Spleen (tissue), 11 donors: ENCODE results near the gene RNF141. TPM values are rescaled to one million over a fixed set of nuclear protein-coding genes. Genes with fewer than 3 reads are reported as not detected.

Experiments
- DNase-seq: peaks from one replicate; pipeline ENCODE4 v3.0.0-alpha.2; 2020
- H3K27ac ChIP-seq, 8 donors: fragments of 200-600 bp; sonication (generic) in 7 of 8; 1 replicate in 4 of 8; 2 replicates in 4 of 8; pipeline versions ENCODE4 v1.5.0 to v1.8.0; 2016 to 2021; ENCODE audit warnings: inconsistent platforms in 4 of 8, mild to moderate bottlenecking in 4 of 8, moderate library complexity in 1 of 8
- H3K27me3 ChIP-seq, 7 donors: fragments of 200-600 bp; sonication (generic) in 6 of 7; replicated peaks in 1 of 7; 1 replicate in 4 of 7; 2 replicates in 3 of 7; pipeline versions ENCODE4 v1.5.0 to v1.8.0; 2016 to 2021; ENCODE audit warnings: inconsistent platforms in 3 of 7, mild to moderate bottlenecking in 1 of 7
- H3K36me3 ChIP-seq, 6 donors: fragments of 200-600 bp; sonication (generic) in 5 of 6; 1 replicate in 4 of 6; 2 replicates in 2 of 6; pipeline versions ENCODE4 v1.5.0 to v1.8.0; 2016 to 2021; ENCODE audit warnings: inconsistent platforms in 2 of 6
- H3K4me1 ChIP-seq, 6 donors: fragments of 200-600 bp; sonication (generic) in 5 of 6; 1 replicate in 3 of 6; 2 replicates in 3 of 6; pipeline versions ENCODE4 v1.5.0 to v1.8.0; 2016 to 2021; ENCODE audit warnings: inconsistent platforms in 3 of 6
- H3K4me3 ChIP-seq, 8 donors: fragments of 200-600 bp; sonication (generic) in 7 of 8; 1 replicate in 4 of 8; 2 replicates in 4 of 8; pipeline versions ENCODE4 v1.5.0 to v1.8.0; 2016 to 2021; ENCODE audit warnings: inconsistent platforms in 4 of 8, mild to moderate bottlenecking in 4 of 8, moderate library complexity in 2 of 8
- H3K9me3 ChIP-seq, 8 donors: fragments of 200-600 bp; sonication (generic) in 7 of 8; 1 replicate in 4 of 8; 2 replicates in 4 of 8; pipeline versions ENCODE4 v1.5.0 to v1.8.0; 2016 to 2021; ENCODE audit warnings: inconsistent platforms in 4 of 8
- POLR2A ChIP-seq, 3 donors: fragments of 450-650 bp; IDR thresholded peaks; one replicate each; pipeline ENCODE4 v1.5.1; 2017; ENCODE audit warnings: antibody characterized with exemption in 3 of 3, mild to moderate bottlenecking in 1 of 3
- POLR2AphosphoS5 ChIP-seq, 3 donors: sonication (generic); formaldehyde crosslinking; IDR thresholded peaks; one replicate each; pipeline ENCODE4 v1.5.1; 2017; ENCODE audit warnings: antibody characterized with exemption in 3 of 3
- WGBS, 5 donors: extraction: QIAGEN DNeasy Blood & Tissue Kit in 3 of 5; methylation state at CpG; one replicate each; pipeline versions ENCODE4 v1.1.5 to v1.1.7; 2013 to 2018; 5-methylcytosine and 5-hydroxymethylcytosine counted together
- intact Hi-C: fragments of 100-400 bp; cut with DNase I; formaldehyde crosslinking; loops from one replicate; pipeline ENCODE4 v1.15.0; 2023; ENCODE audit warnings: low total_unique reads
- polyA plus RNA-seq, 3 donors: library from polyadenylated mRNA; stranded (reverse); fragments of 200-250 nt; gene quantifications; one replicate each; pipeline ENCODE4 v1.2.1, GENCODE V29; 2013
- total RNA-seq, 7 donors: library from RNA; depleted of rRNA in 3 of 7; stranded (reverse); fragments of >200 nt in 3 of 7; fragmentation: NEBNext Ultra II Directional in 4 of 7; extraction: Animal tissue kit (Norgen Biotek cat#: 25700) in 4 of 7; gene quantifications; one replicate each; pipeline versions ENCODE4 v1.1.0 to v1.2.1, GENCODE V29; 2016 to 2021
- TF ChIP-seq, protein P1 (sequence below), 11 experiments: fragments of 200-600 bp in 7 of 11; fragments of 450-650 bp in 4 of 11; sonication (generic) in 4 of 11; IDR thresholded peaks in 8 of 11; conservative IDR thresholded peaks in 3 of 11; 1 replicate in 7 of 11; 2 replicates in 4 of 11; pipeline versions ENCODE4 v1.4.0 to v1.8.0; 2016 to 2021; ENCODE audit warnings: antibody characterized with exemption in 11 of 11, inconsistent platforms in 4 of 11, mild to moderate bottlenecking in 1 of 11
- donor health status: healthy with polysubstance abuse.
- donor health status: DM: no; HTN: no; CAD: no; lungs with moderate emphysema.
- donor health status: DM: no; HTN: no; CAD: no.
- donor health status: Bipolar disorder and iron deficiency.
- donor health status: healthy.
- donor health status: DM: no; HTN: no; CAD: no.
- donor health status: DM: yes; HTN: yes; CAD: no.

RNF141 gene
- total and polyA plus RNA-seq, 10 donors, result 13.3 to 86.2 (median 48.8) TPM

- peaks cover 0 to 44% (median 2%) of the 10 kb centered on the region in 6 donors for H3K36me3 ChIP-seq
- H3K4me3 ChIP-seq, result peak overlapping the region in 5 of 8 donors; percentile 21 to 62 (median 37)
- intact Hi-C loops, result loop anchor here (10.0 kb wide), 1 partner anchor 80 kb away; no protein-coding TSS in a partner anchor
- H3K27ac ChIP-seq, result peak overlapping the region in 6 of 8 donors; percentile 14 to 84 (median 80)
- no peak for TF ChIP-seq POLR2A (IDR thresholded peaks at IDR 0.05)
- TF ChIP-seq, protein P1, sequence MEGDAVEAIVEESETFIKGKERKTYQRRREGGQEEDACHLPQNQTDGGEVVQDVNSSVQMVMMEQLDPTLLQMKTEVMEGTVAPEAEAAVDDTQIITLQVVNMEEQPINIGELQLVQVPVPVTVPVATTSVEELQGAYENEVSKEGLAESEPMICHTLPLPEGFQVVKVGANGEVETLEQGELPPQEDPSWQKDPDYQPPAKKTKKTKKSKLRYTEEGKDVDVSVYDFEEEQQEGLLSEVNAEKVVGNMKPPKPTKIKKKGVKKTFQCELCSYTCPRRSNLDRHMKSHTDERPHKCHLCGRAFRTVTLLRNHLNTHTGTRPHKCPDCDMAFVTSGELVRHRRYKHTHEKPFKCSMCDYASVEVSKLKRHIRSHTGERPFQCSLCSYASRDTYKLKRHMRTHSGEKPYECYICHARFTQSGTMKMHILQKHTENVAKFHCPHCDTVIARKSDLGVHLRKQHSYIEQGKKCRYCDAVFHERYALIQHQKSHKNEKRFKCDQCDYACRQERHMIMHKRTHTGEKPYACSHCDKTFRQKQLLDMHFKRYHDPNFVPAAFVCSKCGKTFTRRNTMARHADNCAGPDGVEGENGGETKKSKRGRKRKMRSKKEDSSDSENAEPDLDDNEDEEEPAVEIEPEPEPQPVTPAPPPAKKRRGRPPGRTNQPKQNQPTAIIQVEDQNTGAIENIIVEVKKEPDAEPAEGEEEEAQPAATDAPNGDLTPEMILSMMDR (IDR thresholded peaks at IDR 0.05 in 8 of 11, conservative IDR thresholded peaks at IDR 0.05 in 3 of 11), result peak in 9 of 11 experiments; percentile 13 to 53 (median 39)
- no peaks in the 10 kb centered on the region for H3K27me3 ChIP-seq
- no peaks in the 10 kb centered on the region for H3K9me3 ChIP-seq
- no peak for DNase-seq
- 46 to 66% (median 58%) methylated on average over 1 of the region's 1 CpG for WGBS, 5 donors
- peaks cover 0 to 58% (median 29%) of the 10 kb centered on the region in 6 donors for H3K4me1 ChIP-seq
These were observed 23.8 kb upstream of the RNF141 start for GRCh38 chr11:10564696-10565318.

DNA sequence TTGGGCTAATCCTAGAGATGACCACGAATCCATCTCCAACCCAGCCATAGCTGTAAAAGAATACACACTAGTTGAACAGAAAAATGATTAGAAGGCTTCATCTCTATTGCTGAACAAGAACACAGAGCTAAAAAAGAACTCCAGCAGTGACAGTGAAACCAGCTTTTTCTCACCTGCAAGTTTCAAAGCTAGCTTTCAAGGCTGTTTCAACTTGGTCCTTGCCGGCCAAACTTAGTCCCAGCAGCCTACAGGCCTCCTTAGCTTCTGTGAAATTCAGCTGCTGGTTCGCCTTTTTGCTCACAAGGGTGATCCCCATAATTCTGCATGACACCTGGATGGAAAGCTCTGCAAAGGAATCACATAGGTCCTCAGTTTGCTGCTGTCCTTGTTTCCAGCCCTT, 23.0 kb upstream of the RNF141 start:
- no peaks in the 10 kb centered on the region for H3K27me3 ChIP-seq

DNA sequence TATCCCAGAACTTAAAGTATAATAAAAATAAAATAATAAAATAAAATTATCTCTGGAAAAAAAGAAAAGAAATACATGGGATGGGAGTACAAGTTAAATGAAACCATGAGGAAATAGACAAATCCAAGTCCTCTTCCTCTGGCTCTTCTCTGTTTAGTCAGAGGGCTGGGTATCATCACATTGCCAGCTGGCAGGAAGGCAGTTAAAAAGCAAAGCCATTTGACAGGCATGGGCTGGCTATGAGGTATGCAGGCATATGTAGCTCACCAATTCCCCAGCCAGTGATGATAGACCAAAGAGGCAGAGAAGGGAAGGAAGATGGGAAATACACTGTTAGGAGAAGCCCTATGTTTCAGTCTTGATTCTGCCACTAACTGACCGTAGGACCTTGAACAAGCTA, 21.0 kb upstream of the RNF141 start:
- no peak for TF ChIP-seq POLR2A (IDR thresholded peaks at IDR 0.05)
- TF ChIP-seq, protein P1 (IDR thresholded peaks at IDR 0.05 in 8 of 11, conservative IDR thresholded peaks at IDR 0.05 in 3 of 11), result no peak
- peak in 1 of 3 donors; percentile 35 for TF ChIP-seq POLR2AphosphoS5 (IDR thresholded peaks at IDR 0.05)
- H3K9me3 ChIP-seq, result no peaks in the 10 kb centered on the region
- DNase-seq, result no peak
- intact Hi-C loops, result loop anchor here (10.0 kb wide), 1 partner anchor 83 kb away; no protein-coding TSS in a partner anchor
- H3K27ac ChIP-seq, result peak overlapping the region in 1 of 8 donors; percentile 29
- peaks cover 0 to 70% (median 7%) of the 10 kb centered on the region in 6 donors for H3K36me3 ChIP-seq
- no peak overlapping the region for H3K4me3 ChIP-seq
- 83 to 100% (median 90%) methylated on average over 1 of the region's 1 CpG for WGBS, 5 donors
- no peaks in the 10 kb centered on the region for H3K27me3 ChIP-seq
- H3K4me1 ChIP-seq, result peaks cover 0 to 46% (median 22%) of the 10 kb centered on the region in 6 donors

More for the DNA sequence above, 23.0 kb upstream of the RNF141 start:
- peak overlapping the region in 1 of 8 donors; percentile 84 for H3K27ac ChIP-seq
- peak overlapping the region in 2 of 8 donors; percentile 45 to 62 for H3K4me3 ChIP-seq
- no peaks in the 10 kb centered on the region for H3K9me3 ChIP-seq
- no peak for DNase-seq
- TF ChIP-seq POLR2AphosphoS5 (IDR thresholded peaks at IDR 0.05) (no peak), POLR2A (IDR thresholded peaks at IDR 0.05) (no peak)
- TF ChIP-seq, protein P1 (IDR thresholded peaks at IDR 0.05 in 8 of 11, conservative IDR thresholded peaks at IDR 0.05 in 3 of 11), result no peak
- WGBS, 5 donors, result 79 to 87% (median 81%) methylated on average over 3 of the region's 3 CpGs
- intact Hi-C loops, result loop anchor here (10.0 kb wide), 1 partner anchor 81 kb away; no protein-coding TSS in a partner anchor
- H3K36me3 ChIP-seq, result peaks cover 0 to 51% (median 5%) of the 10 kb centered on the region in 6 donors
- peaks cover 0 to 51% (median 25%) of the 10 kb centered on the region in 6 donors for H3K4me1 ChIP-seq
